ENCODE measurements around the gene EFHC2. TPM values are rescaled to one million over a fixed set of nuclear protein-coding genes. Genes with fewer than 3 reads are reported as not detected.

Gene EFHC2
- total RNA-seq, 1 experiment from 2014 or later, result 1.1 TPM

GRCh38 chrX:44330227-44330626 is 13.2 kb downstream of the EFHC2 start:
- no peaks in the 10 kb centered on the region for H3K23me2 ChIP-seq (ENCODE audit: insufficient read length, low read depth, low read length, poor library complexity, severe bottlenecking)
- H3K79me1 ChIP-seq (ENCODE audit: insufficient read depth, low read depth, low read length, poor library complexity, severe bottlenecking), result no peaks in the 10 kb centered on the region
- no peak overlapping the region for H2BK12ac ChIP-seq (ENCODE audit: insufficient read length, low read depth, low read length)
- H3K4ac ChIP-seq (ENCODE audit: low read depth, low read length), result no peak overlapping the region
- no peak for TF ChIP-seq CTCF (conservative IDR thresholded peaks at IDR 0.05)
- no peak overlapping the region for H3K23ac ChIP-seq (ENCODE audit: insufficient read length, low read depth, low read length)
- H3K27ac Mint-ChIP-seq, result no peak overlapping the region
- H2AFZ ChIP-seq (ENCODE audit: low read length), result no peak overlapping the region
- peaks cover 7 to 9% of the 10 kb centered on the region in 2 experiments; a peak in 3 of 4 replicates for H3K4me1 Mint-ChIP-seq
- no peaks in the 10 kb centered on the region for H3K79me2 ChIP-seq (ENCODE audit: insufficient read depth, low read length)
- no peak overlapping the region for H4K5ac ChIP-seq (ENCODE audit: insufficient read length, low read depth, low read length)
- no peak overlapping the region for H3K56ac ChIP-seq (ENCODE audit: insufficient read length, low read depth, low read length)
- peaks cover 2% of the 10 kb centered on the region; the same call in 1 of the 2 replicates for H3K4me1 ChIP-seq (ENCODE audit: insufficient read depth, low read length)
- peaks cover 2 to 9% (median 3%) of the 10 kb centered on the region in 3 experiments; a peak in 2 of 7 replicates for H3K36me3 Mint-ChIP-seq (ENCODE audit: insufficient read depth in 1 of 3, low read depth in 3 of 3)
- no peak for DNase-seq
- H2BK120ac ChIP-seq (ENCODE audit: low read depth, low read length, poor library complexity, severe bottlenecking), result no peak overlapping the region
- H3K9me3 Mint-ChIP-seq, result peaks cover 44 to 52% of the 10 kb centered on the region in 2 experiments
- no peaks in the 10 kb centered on the region for H4K20me1 ChIP-seq (ENCODE audit: control insufficient read depth, insufficient read depth, insufficient read length)
- H3K18ac ChIP-seq (ENCODE audit: insufficient read length, low read depth, low read length), result no peak overlapping the region
- H3K4me2 ChIP-seq (ENCODE audit: insufficient read depth, insufficient read length, low read length), result no peak overlapping the region
- no peak overlapping the region for H3K9ac ChIP-seq (ENCODE audit: extremely low read depth, insufficient read length, low read length)
- no peaks in the 10 kb centered on the region for H3K27me3 Mint-ChIP-seq (ENCODE audit: low read depth)
- H3K27me3 ChIP-seq (ENCODE audit: insufficient read depth, low read length), result no peaks in the 10 kb centered on the region
- no peak overlapping the region for H2BK5ac ChIP-seq (ENCODE audit: insufficient read length, low read length)
- H3K4me3 Mint-ChIP-seq, result no peak overlapping the region
- no peak overlapping the region for H2BK20ac ChIP-seq (ENCODE audit: low read depth, low read length, poor library complexity, severe bottlenecking)
- no CpG with 5 or more reads among the region's 3 CpGs for WGBS (ENCODE audit: extremely low coverage, insufficient read length, low lambda C conversion rate)
- H3K27ac ChIP-seq (ENCODE audit: insufficient read length, low read depth, low read length), result no peak overlapping the region
- peaks cover under 1% of the 10 kb centered on the region for H3K9me3 ChIP-seq (ENCODE audit: control insufficient read depth, low read depth, low read length)
- no peak overlapping the region for H4K8ac ChIP-seq (replicated peaks; ENCODE audit: insufficient read length, low read depth, low read length)
- no peak overlapping the region for H2AK5ac ChIP-seq (ENCODE audit: insufficient read length, low read length)
- H3T11ph ChIP-seq (ENCODE audit: low read length), result no peak overlapping the region
- H4K91ac ChIP-seq (ENCODE audit: insufficient read length, low read depth, low read length), result no peak overlapping the region
- no peak overlapping the region for H2BK15ac ChIP-seq (ENCODE audit: low read depth, low read length)
- H3K14ac ChIP-seq (ENCODE audit: insufficient read depth, low read length), result no peak overlapping the region
